Measurements from ENCODE around the gene CHGA.

GRCh38 chr14:92916201-92916600 is 6.7 kb upstream of the CHGA start:
- TF ChIP-seq CTCF (IDR thresholded peaks at IDR 0.05) (no peak), EZH2 (IDR thresholded peaks at IDR 0.05; ENCODE audit: borderline replicate concordance, insufficient read depth, low read depth, low read length, poor library complexity, severe bottlenecking) (no peak)

All from B cell (primary cell).